Measurements from ENCODE around the gene ZRANB1.

ZRANB1 gene

GRCh38 chr10:124944982-124945381, 3.1 kb downstream of the ZRANB1 start:
- Histone ChIP-seq H3K79me2 (ENCODE audit: control insufficient read depth, insufficient read depth, low read length, unreplicated experiment) (peaks cover 83% of the 10 kb centered on the region), H3K4me1 (ENCODE audit: control insufficient read depth, insufficient read depth, low read length, unreplicated experiment) (peaks cover 31% of the 10 kb centered on the region), H3K4me3 (ENCODE audit: low read depth, low read length) (peak overlapping the region; percentile 34; the same call in 1 of the 2 replicates), H2AFZ (ENCODE audit: low read length, unreplicated experiment) (no peak overlapping the region), H3K27me3 (ENCODE audit: insufficient read depth, low read length) (no peaks in the 10 kb centered on the region), H3K36me3 (ENCODE audit: insufficient read depth, low read length) (0 out of 2 replicates have a peak, but pooled peaks cover 4% of the 10 kb centered on the region), H3K27ac (ENCODE audit: low read depth, low read length) (peak overlapping the region; percentile 88)

- Histone ChIP-seq H3K27ac (ENCODE audit: low read depth, low read length) (no peak overlapping the region), H2AFZ (ENCODE audit: low read length, unreplicated experiment) (no peak overlapping the region), H3K4me3 (ENCODE audit: low read depth, low read length) (no peak overlapping the region), H3K27me3 (ENCODE audit: insufficient read depth, low read length) (no peaks in the 10 kb centered on the region), H3K36me3 (ENCODE audit: insufficient read depth, low read length) (0 out of 2 replicates have a peak, but pooled peaks cover 4% of the 10 kb centered on the region), H3K79me2 (ENCODE audit: control insufficient read depth, insufficient read depth, low read length, unreplicated experiment) (peaks cover 80% of the 10 kb centered on the region), H3K4me1 (ENCODE audit: control insufficient read depth, insufficient read depth, low read length, unreplicated experiment) (peaks cover 31% of the 10 kb centered on the region)
Measured at GRCh38 chr10:124946945-124947344, 5.0 kb downstream of the ZRANB1 start.

- no peaks in the 10 kb centered on the region for H3K27me3 ChIP-seq (ENCODE audit: insufficient read depth, low read length)
- H3K36me3 ChIP-seq (ENCODE audit: insufficient read depth, low read length), result no peaks in the 10 kb centered on the region
- H3K27ac ChIP-seq (ENCODE audit: low read depth, low read length), result no peak overlapping the region
- peaks cover 13% of the 10 kb centered on the region for H3K4me1 ChIP-seq (ENCODE audit: control insufficient read depth, insufficient read depth, low read length, unreplicated experiment)
- H2AFZ ChIP-seq (ENCODE audit: low read length, unreplicated experiment), result no peak overlapping the region
- peaks cover 72% of the 10 kb centered on the region for H3K79me2 ChIP-seq (ENCODE audit: control insufficient read depth, insufficient read depth, low read length, unreplicated experiment)
- H3K4me3 ChIP-seq (ENCODE audit: low read depth, low read length), result no peak overlapping the region
Measured at GRCh38 chr10:124949543-124949942, 7.6 kb downstream of the ZRANB1 start.

- H3K27ac ChIP-seq (ENCODE audit: low read depth, low read length), result no peak overlapping the region
- H3K4me1 ChIP-seq (ENCODE audit: control insufficient read depth, insufficient read depth, low read length, unreplicated experiment), result peaks cover 4% of the 10 kb centered on the region
- no peaks in the 10 kb centered on the region for H3K27me3 ChIP-seq (ENCODE audit: insufficient read depth, low read length)
- no peak overlapping the region for H2AFZ ChIP-seq (ENCODE audit: low read length, unreplicated experiment)
- H3K79me2 ChIP-seq (ENCODE audit: control insufficient read depth, insufficient read depth, low read length, unreplicated experiment), result peaks cover 62% of the 10 kb centered on the region
- no peak overlapping the region for H3K4me3 ChIP-seq (ENCODE audit: low read depth, low read length)
- no peaks in the 10 kb centered on the region for H3K36me3 ChIP-seq (ENCODE audit: insufficient read depth, low read length)
Measured at GRCh38 chr10:124952123-124952522, 10.2 kb downstream of the ZRANB1 start.

GRCh38 chr10:124953421-124953820, 11.5 kb downstream of the ZRANB1 start:
- H3K27ac ChIP-seq (ENCODE audit: low read depth, low read length), result no peak overlapping the region
- H3K36me3 ChIP-seq (ENCODE audit: insufficient read depth, low read length), result no peaks in the 10 kb centered on the region
- no peak overlapping the region for H3K4me3 ChIP-seq (ENCODE audit: low read depth, low read length)
- no peaks in the 10 kb centered on the region for H3K27me3 ChIP-seq (ENCODE audit: insufficient read depth, low read length)
- peaks cover 4% of the 10 kb centered on the region for H3K4me1 ChIP-seq (ENCODE audit: control insufficient read depth, insufficient read depth, low read length, unreplicated experiment)
- no peak overlapping the region for H2AFZ ChIP-seq (ENCODE audit: low read length, unreplicated experiment)
- H3K79me2 ChIP-seq (ENCODE audit: control insufficient read depth, insufficient read depth, low read length, unreplicated experiment), result peaks cover 63% of the 10 kb centered on the region

- no peak overlapping the region for H3K4me3 ChIP-seq (ENCODE audit: low read depth, low read length)
- no peaks in the 10 kb centered on the region for H3K36me3 ChIP-seq (ENCODE audit: insufficient read depth, low read length)
- peaks cover 4% of the 10 kb centered on the region for H3K4me1 ChIP-seq (ENCODE audit: control insufficient read depth, insufficient read depth, low read length, unreplicated experiment)
- H3K27ac ChIP-seq (ENCODE audit: low read depth, low read length), result no peak overlapping the region
- no peak overlapping the region for H2AFZ ChIP-seq (ENCODE audit: low read length, unreplicated experiment)
- H3K79me2 ChIP-seq (ENCODE audit: control insufficient read depth, insufficient read depth, low read length, unreplicated experiment), result peaks cover 66% of the 10 kb centered on the region
- no peaks in the 10 kb centered on the region for H3K27me3 ChIP-seq (ENCODE audit: insufficient read depth, low read length)
Measured at GRCh38 chr10:124955243-124955642, 13.3 kb downstream of the ZRANB1 start.

- no peaks in the 10 kb centered on the region for H3K27me3 ChIP-seq (ENCODE audit: insufficient read depth, low read length)
- no peaks in the 10 kb centered on the region for H3K36me3 ChIP-seq (ENCODE audit: insufficient read depth, low read length)
- no peak overlapping the region for H3K27ac ChIP-seq (ENCODE audit: low read depth, low read length)
- peaks cover 4% of the 10 kb centered on the region for H3K4me1 ChIP-seq (ENCODE audit: control insufficient read depth, insufficient read depth, low read length, unreplicated experiment)
- peaks cover 61% of the 10 kb centered on the region for H3K79me2 ChIP-seq (ENCODE audit: control insufficient read depth, insufficient read depth, low read length, unreplicated experiment)
- H3K4me3 ChIP-seq (ENCODE audit: low read depth, low read length), result no peak overlapping the region
- no peak overlapping the region for H2AFZ ChIP-seq (ENCODE audit: low read length, unreplicated experiment)
Measured at GRCh38 chr10:124955868-124956267, 13.9 kb downstream of the ZRANB1 start.

GRCh38 chr10:124956764-124957163, 14.8 kb downstream of the ZRANB1 start:
- peaks cover 7% of the 10 kb centered on the region for H3K4me1 ChIP-seq (ENCODE audit: control insufficient read depth, insufficient read depth, low read length, unreplicated experiment)
- H3K27me3 ChIP-seq (ENCODE audit: insufficient read depth, low read length), result no peaks in the 10 kb centered on the region
- no peaks in the 10 kb centered on the region for H3K36me3 ChIP-seq (ENCODE audit: insufficient read depth, low read length)
- no peak overlapping the region for H3K27ac ChIP-seq (ENCODE audit: low read depth, low read length)
- no peak overlapping the region for H3K4me3 ChIP-seq (ENCODE audit: low read depth, low read length)
- no peak overlapping the region for H2AFZ ChIP-seq (ENCODE audit: low read length, unreplicated experiment)
- peaks cover 63% of the 10 kb centered on the region for H3K79me2 ChIP-seq (ENCODE audit: control insufficient read depth, insufficient read depth, low read length, unreplicated experiment)

GRCh38 chr10:124957404-124957947, 15.6 kb downstream of the ZRANB1 start:
- H3K4me3 ChIP-seq (ENCODE audit: low read depth, low read length), result no peak overlapping the region
- no peak overlapping the region for H2AFZ ChIP-seq (ENCODE audit: low read length, unreplicated experiment)
- no peaks in the 10 kb centered on the region for H3K27me3 ChIP-seq (ENCODE audit: insufficient read depth, low read length)
- no peak overlapping the region for H3K27ac ChIP-seq (ENCODE audit: low read depth, low read length)
- peaks cover 7% of the 10 kb centered on the region for H3K4me1 ChIP-seq (ENCODE audit: control insufficient read depth, insufficient read depth, low read length, unreplicated experiment)
- peaks cover 64% of the 10 kb centered on the region for H3K79me2 ChIP-seq (ENCODE audit: control insufficient read depth, insufficient read depth, low read length, unreplicated experiment)
- no peaks in the 10 kb centered on the region for H3K36me3 ChIP-seq (ENCODE audit: insufficient read depth, low read length)

- no peak overlapping the region for H3K27ac ChIP-seq (ENCODE audit: low read depth, low read length)
- H3K36me3 ChIP-seq (ENCODE audit: insufficient read depth, low read length), result no peaks in the 10 kb centered on the region
- no peak overlapping the region for H2AFZ ChIP-seq (ENCODE audit: low read length, unreplicated experiment)
- peaks cover 60% of the 10 kb centered on the region for H3K79me2 ChIP-seq (ENCODE audit: control insufficient read depth, insufficient read depth, low read length, unreplicated experiment)
- H3K4me3 ChIP-seq (ENCODE audit: low read depth, low read length), result no peak overlapping the region
- no peaks in the 10 kb centered on the region for H3K27me3 ChIP-seq (ENCODE audit: insufficient read depth, low read length)
- H3K4me1 ChIP-seq (ENCODE audit: control insufficient read depth, insufficient read depth, low read length, unreplicated experiment), result peaks cover 7% of the 10 kb centered on the region
Measured at GRCh38 chr10:124959564-124959963, 17.6 kb downstream of the ZRANB1 start.

GRCh38 chr10:124961248-124961570, 19.3 kb downstream of the ZRANB1 start:
- Histone ChIP-seq H3K27ac (ENCODE audit: low read depth, low read length) (no peak overlapping the region), H3K27me3 (ENCODE audit: insufficient read depth, low read length) (no peaks in the 10 kb centered on the region), H3K4me3 (ENCODE audit: low read depth, low read length) (no peak overlapping the region), H3K79me2 (ENCODE audit: control insufficient read depth, insufficient read depth, low read length, unreplicated experiment) (peaks cover 61% of the 10 kb centered on the region), H3K4me1 (ENCODE audit: control insufficient read depth, insufficient read depth, low read length, unreplicated experiment) (peaks cover 3% of the 10 kb centered on the region), H3K36me3 (ENCODE audit: insufficient read depth, low read length) (no peaks in the 10 kb centered on the region), H2AFZ (ENCODE audit: low read length, unreplicated experiment) (no peak overlapping the region)

Data from ACC112 (cell line).